Fibroblast of lung (primary cell): ENCODE data around the gene TACC2. TPM values are rescaled to one million over a fixed set of nuclear protein-coding genes. Genes with fewer than 3 reads are reported as not detected.

Source experiments
- DNase-seq, 2 donors: peaks; one replicate each; pipeline versions ENCODE4 v3.0.0 to v3.0.0-alpha.2; 2010; ENCODE audit warnings: low read depth in 2 of 2
- H2AFZ ChIP-seq: 2 replicates; pipeline ENCODE4 v1.5.1; 2012; ENCODE audit warnings: low read length, control low read depth, inconsistent platforms
- H3K27ac ChIP-seq: 2 replicates; pipeline ENCODE4 v1.5.1; 2011; ENCODE audit warnings: low read length, control low read depth; ENCODE audit not compliant: insufficient read depth
- H3K27me3 ChIP-seq: 2 replicates; pipeline ENCODE4 v1.5.1; 2011; ENCODE audit warnings: mild to moderate bottlenecking, low read length; ENCODE audit not compliant: control insufficient read depth, insufficient read depth
- H3K36me3 ChIP-seq: 2 replicates; pipeline ENCODE4 v1.5.1; 2011; ENCODE audit warnings: low read length; ENCODE audit not compliant: control insufficient read depth, insufficient read depth
- H3K4me1 ChIP-seq: 2 replicates; pipeline ENCODE4 v1.5.1; 2011; ENCODE audit warnings: low read length; ENCODE audit not compliant: control insufficient read depth, insufficient read depth; ENCODE audit errors: extremely low read depth
- H3K4me2 ChIP-seq: 2 replicates; pipeline ENCODE4 v1.5.1; 2011; ENCODE audit warnings: low read length, control low read depth; ENCODE audit not compliant: insufficient read depth; ENCODE audit errors: extremely low read depth
- H3K4me3 ChIP-seq, 4 experiments: fragments of 200-600 bp in 1 of 4; sonication (generic) in 1 of 4; replicated peaks in 1 of 4; 2 replicates each; pipeline ENCODE4 v1.5.1; 2011 to 2016; ENCODE audit warnings: low read length in 4 of 4, low read depth in 3 of 4, mild to moderate bottlenecking in 3 of 4, control low read depth in 2 of 4, inconsistent platforms in 1 of 4, mixed read lengths in 1 of 4; ENCODE audit not compliant: insufficient read depth in 1 of 4; ENCODE audit errors: control extremely low read depth in 1 of 4
- H3K79me2 ChIP-seq: 2 replicates; pipeline ENCODE4 v1.5.1; 2012; ENCODE audit warnings: mild to moderate bottlenecking, low read length, inconsistent platforms; ENCODE audit not compliant: control insufficient read depth, insufficient read depth
- H3K9ac ChIP-seq: 2 replicates; pipeline ENCODE4 v1.5.1; 2011; ENCODE audit warnings: mild to moderate bottlenecking, low read length, control low read depth; ENCODE audit not compliant: insufficient read depth
- H3K9me3 ChIP-seq: 2 replicates; pipeline ENCODE4 v1.5.1; 2012; ENCODE audit warnings: low read depth, low read length; ENCODE audit not compliant: control insufficient read depth, insufficient read depth
- H4K20me1 ChIP-seq: 2 replicates; pipeline ENCODE4 v1.5.1; 2011; ENCODE audit warnings: low read length; ENCODE audit not compliant: control insufficient read depth, insufficient read depth; ENCODE audit errors: extremely low read depth
- EZH2 ChIP-seq: IDR thresholded peaks from 2 replicates; pipeline ENCODE4 v1.5.1; 2012; ENCODE audit warnings: low read length, control low read depth, mild to moderate bottlenecking; ENCODE audit errors: missing control alignments
- polyA plus RNA-seq, 2 donors: library from polyadenylated mRNA; depleted of rRNA in 1 of 2; stranded (reverse) in 1 of 2; unstranded in 1 of 2; fragments of >200 nt; gene quantifications; 2 replicates each; pipeline ENCODE4 v1.2.1, GENCODE V29; 2011 to 2012; ENCODE audit warnings: missing spikeins in 1 of 2
- total RNA-seq: library from RNA; depleted of rRNA; stranded (reverse); fragments of >200 nt; gene quantifications from 2 replicates; pipeline ENCODE4 v1.2.1, GENCODE V29; 2014
- TF ChIP-seq, protein P1 (sequence below), 2 donors: IDR thresholded peaks in 1 of 2; conservative IDR thresholded peaks in 1 of 2; 1 replicate in 1 of 2; 2 replicates in 1 of 2; pipeline ENCODE4 v1.5.1; 2011 to 2012; ENCODE audit warnings: low read length in 2 of 2, control low read depth in 1 of 2, inconsistent platforms in 1 of 2, low read depth in 1 of 2, mild to moderate bottlenecking in 1 of 2

TACC2 gene
- total and polyA plus RNA-seq, 2 donors (not counting 1 experiment from before 2014, with no cell fraction given) = 7.6 to 13.0 TPM

DNA sequence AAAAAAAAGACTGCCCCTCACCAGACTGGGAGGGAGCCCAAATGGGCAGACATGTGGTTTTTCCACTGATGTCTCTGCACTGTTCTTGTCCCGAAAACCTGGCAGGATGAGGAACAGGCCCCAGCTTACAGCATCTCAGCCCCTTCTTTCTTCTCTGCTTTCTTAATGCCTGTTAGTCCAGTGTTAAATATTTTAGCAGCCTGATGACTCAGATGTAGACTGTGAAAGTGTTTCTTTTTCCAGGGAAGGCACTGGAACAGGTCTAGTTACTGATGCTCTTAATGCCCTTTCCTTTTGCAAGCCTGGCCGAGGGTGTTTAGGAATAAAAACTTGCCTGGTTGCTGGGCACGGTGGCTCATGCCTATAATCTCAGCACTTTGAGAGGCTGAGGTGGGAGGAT lies 107.7 kb downstream of the TACC2 start:
- Histone ChIP-seq H3K9ac (no peak overlapping the region), H3K27me3 (peaks cover 10% of the 10 kb centered on the region), H3K36me3 (no peaks in the 10 kb centered on the region), H3K4me2 (no peak overlapping the region), H3K27ac (no peak overlapping the region), H2AFZ (no peak overlapping the region), H4K20me1 (no peaks in the 10 kb centered on the region), H3K4me3 (no peak overlapping the region), H3K4me1 (no peaks in the 10 kb centered on the region), H3K79me2 (no peaks in the 10 kb centered on the region), H3K9me3 (no peaks in the 10 kb centered on the region)
- no peak for TF ChIP-seq EZH2
- TF ChIP-seq, protein P1, sequence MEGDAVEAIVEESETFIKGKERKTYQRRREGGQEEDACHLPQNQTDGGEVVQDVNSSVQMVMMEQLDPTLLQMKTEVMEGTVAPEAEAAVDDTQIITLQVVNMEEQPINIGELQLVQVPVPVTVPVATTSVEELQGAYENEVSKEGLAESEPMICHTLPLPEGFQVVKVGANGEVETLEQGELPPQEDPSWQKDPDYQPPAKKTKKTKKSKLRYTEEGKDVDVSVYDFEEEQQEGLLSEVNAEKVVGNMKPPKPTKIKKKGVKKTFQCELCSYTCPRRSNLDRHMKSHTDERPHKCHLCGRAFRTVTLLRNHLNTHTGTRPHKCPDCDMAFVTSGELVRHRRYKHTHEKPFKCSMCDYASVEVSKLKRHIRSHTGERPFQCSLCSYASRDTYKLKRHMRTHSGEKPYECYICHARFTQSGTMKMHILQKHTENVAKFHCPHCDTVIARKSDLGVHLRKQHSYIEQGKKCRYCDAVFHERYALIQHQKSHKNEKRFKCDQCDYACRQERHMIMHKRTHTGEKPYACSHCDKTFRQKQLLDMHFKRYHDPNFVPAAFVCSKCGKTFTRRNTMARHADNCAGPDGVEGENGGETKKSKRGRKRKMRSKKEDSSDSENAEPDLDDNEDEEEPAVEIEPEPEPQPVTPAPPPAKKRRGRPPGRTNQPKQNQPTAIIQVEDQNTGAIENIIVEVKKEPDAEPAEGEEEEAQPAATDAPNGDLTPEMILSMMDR (conservative IDR thresholded peaks at IDR 0.05 in 1 of 2, IDR thresholded peaks at IDR 0.05 in 1 of 2; ENCODE audit: low read depth in 1 of 2, low read length in 2 of 2) = no peak
- peak in 1 of 2 donors; percentile 20 for DNase-seq

DNA sequence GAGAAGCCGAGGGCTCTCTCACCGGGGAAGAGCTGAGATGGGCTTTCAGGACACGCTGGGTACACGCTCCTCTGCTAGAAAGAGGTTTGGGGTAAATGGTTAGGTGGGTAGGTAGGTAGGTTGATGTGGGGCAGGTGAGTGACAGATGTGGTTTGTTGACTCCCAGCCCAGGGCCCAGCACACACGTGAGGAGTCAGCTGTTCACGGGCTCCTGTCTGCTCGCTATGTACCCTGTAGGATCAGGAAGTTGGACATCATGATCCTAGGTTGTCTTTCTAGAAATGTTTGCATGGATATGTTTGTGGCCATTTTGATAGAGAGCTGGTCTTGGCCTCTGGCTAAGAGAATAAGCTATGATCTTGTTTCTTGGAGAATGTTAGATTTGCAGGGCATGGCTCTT lies 109.0 kb downstream of the TACC2 start:
- H3K9ac ChIP-seq = no peak overlapping the region
- H2AFZ ChIP-seq = no peak overlapping the region
- H3K27me3 ChIP-seq = peaks cover 10% of the 10 kb centered on the region
- H3K36me3 ChIP-seq = no peaks in the 10 kb centered on the region
- no peaks in the 10 kb centered on the region for H3K79me2 ChIP-seq
- H3K4me3 ChIP-seq = no peak overlapping the region
- no peak overlapping the region for H3K27ac ChIP-seq
- no peak for DNase-seq
- TF ChIP-seq, protein P1 (conservative IDR thresholded peaks at IDR 0.05 in 1 of 2, IDR thresholded peaks at IDR 0.05 in 1 of 2; ENCODE audit: low read depth in 1 of 2, low read length in 2 of 2) = no peak
- TF ChIP-seq EZH2 = no peak
- H4K20me1 ChIP-seq = no peaks in the 10 kb centered on the region
- H3K4me2 ChIP-seq = no peak overlapping the region
- H3K9me3 ChIP-seq = no peaks in the 10 kb centered on the region
- H3K4me1 ChIP-seq = no peaks in the 10 kb centered on the region

DNA sequence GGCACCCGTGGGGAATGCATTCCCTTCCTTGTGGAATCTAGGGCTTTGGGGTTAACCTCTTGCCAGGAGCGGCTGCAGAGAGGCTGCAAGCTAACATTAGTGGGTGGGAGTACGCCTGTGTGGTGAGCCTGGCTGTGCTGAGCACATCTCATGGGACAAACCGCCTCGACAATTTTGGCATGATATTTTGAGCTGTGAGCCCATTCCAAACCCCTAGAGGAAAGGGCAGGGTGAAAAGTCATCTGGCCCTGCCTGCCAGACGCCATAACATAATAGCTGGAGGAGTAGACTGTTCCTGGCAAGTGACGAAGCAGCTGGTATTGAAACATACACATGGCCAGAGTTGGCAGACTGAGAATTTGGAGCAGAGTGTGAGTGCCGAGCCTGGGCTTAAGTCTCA lies 110.0 kb downstream of the TACC2 start:
- Histone ChIP-seq H4K20me1 (no peaks in the 10 kb centered on the region), H2AFZ (no peak overlapping the region), H3K27me3 (peaks cover 7% of the 10 kb centered on the region), H3K79me2 (no peaks in the 10 kb centered on the region), H3K4me2 (no peak overlapping the region), H3K4me3 (no peak overlapping the region), H3K4me1 (no peaks in the 10 kb centered on the region), H3K36me3 (no peaks in the 10 kb centered on the region), H3K9me3 (no peaks in the 10 kb centered on the region), H3K27ac (no peak overlapping the region), H3K9ac (no peak overlapping the region)
- peak in 1 of 2 donors; percentile 76 for DNase-seq
- TF ChIP-seq, protein P1 (conservative IDR thresholded peaks at IDR 0.05 in 1 of 2, IDR thresholded peaks at IDR 0.05 in 1 of 2; ENCODE audit: low read depth in 1 of 2, low read length in 2 of 2) = no peak
- TF ChIP-seq EZH2 = no peak
